Tibial artery (tissue), 4 donors: ENCODE data around the gene PIK3R2.

Experiments used
- DNase-seq, 2 donors: peaks; one replicate each; pipeline ENCODE4 v3.0.0-alpha.2; 2019
- H3K27ac ChIP-seq, 2 donors: fragments of 200-600 bp; sonication (generic) in 1 of 2; 1 replicate in 1 of 2; 2 replicates in 1 of 2; pipeline ENCODE4 v1.5.1; 2018 to 2019; ENCODE audit warnings: mild to moderate bottlenecking in 1 of 2
- H3K27me3 ChIP-seq, 2 donors: fragments of 200-600 bp; sonication (generic) in 1 of 2; one replicate each; pipeline versions ENCODE4 v1.5.1 to v1.6.0; 2016 to 2019
- H3K36me3 ChIP-seq, 3 donors: fragments of 200-600 bp; sonication (generic) in 2 of 3; one replicate each; pipeline ENCODE4 v1.5.1; 2016 to 2019; ENCODE audit warnings: mild to moderate bottlenecking in 2 of 3
- H3K4me1 ChIP-seq, 4 donors: fragments of 200-600 bp; sonication (generic) in 2 of 4; 1 replicate in 3 of 4; 2 replicates in 1 of 4; pipeline ENCODE4 v1.5.1; 2016 to 2019
- H3K4me3 ChIP-seq, 2 donors: fragments of 200-600 bp; sonication (generic) in 1 of 2; 1 replicate in 1 of 2; 2 replicates in 1 of 2; pipeline ENCODE4 v1.5.1; 2018 to 2019; ENCODE audit warnings: mild to moderate bottlenecking in 2 of 2
- H3K9me3 ChIP-seq, 3 donors: fragments of 200-600 bp; sonication (generic) in 1 of 3; one replicate each; pipeline ENCODE4 v1.5.1; 2016 to 2019
- intact Hi-C: fragments of 100-400 bp; cut with DNase I; formaldehyde crosslinking; loops from one replicate; pipeline ENCODE4 v1.15.0; 2023; ENCODE audit warnings: low total_unique reads
- TF ChIP-seq, protein P1 (sequence below), 2 experiments: fragments of 200-600 bp in 1 of 2; fragments of 450-650 bp in 1 of 2; IDR thresholded peaks; one replicate each; pipeline ENCODE4 v1.5.1; 2017 to 2019; ENCODE audit warnings: antibody characterized with exemption in 2 of 2, mild to moderate bottlenecking in 1 of 2, moderate library complexity in 1 of 2

Gene PIK3R2

DNA sequence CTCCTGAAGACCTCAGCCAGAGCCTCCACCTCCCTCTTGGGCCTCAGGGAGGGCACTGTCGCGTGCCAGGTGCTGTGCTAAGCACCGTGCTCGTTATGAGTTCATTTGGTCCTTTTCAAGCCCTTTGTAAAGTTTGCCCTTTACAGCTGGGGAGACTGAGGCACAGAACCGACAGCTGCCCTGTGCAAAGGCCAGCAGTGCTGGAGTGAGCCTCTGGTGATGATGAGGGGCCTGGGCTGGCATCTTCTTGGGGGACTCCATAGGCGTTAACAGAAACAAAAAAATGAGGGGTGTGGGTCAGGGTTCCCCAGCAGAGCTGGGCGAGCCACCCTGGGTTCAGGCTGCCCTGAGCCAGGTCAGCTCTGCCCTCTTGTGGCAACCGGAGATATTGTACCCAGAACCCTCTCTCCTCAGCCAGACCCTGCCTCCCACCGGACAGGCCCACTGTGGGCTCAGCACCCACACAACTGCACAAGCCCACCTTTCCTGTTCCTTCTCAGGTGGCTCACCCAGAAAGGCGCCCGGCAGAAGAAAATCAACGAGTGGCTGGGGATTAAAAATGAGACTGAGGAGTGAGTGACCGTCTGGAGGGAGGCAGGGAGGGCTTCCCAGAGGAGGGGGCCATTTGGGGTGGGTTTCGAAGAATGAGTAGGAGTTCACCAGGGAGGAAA, 15.1 kb downstream of the PIK3R2 start:
- Histone ChIP-seq H3K4me3 (no peak overlapping the region), H3K27ac (no peak overlapping the region), H3K27me3 (no peaks in the 10 kb centered on the region), H3K4me1 (peaks cover 0 to 2% (median 1%) of the 10 kb centered on the region in 4 donors), H3K36me3 (peaks cover 26 to 66% (median 55%) of the 10 kb centered on the region in 3 donors), H3K9me3 (no peaks in the 10 kb centered on the region)
- TF ChIP-seq, protein P1, sequence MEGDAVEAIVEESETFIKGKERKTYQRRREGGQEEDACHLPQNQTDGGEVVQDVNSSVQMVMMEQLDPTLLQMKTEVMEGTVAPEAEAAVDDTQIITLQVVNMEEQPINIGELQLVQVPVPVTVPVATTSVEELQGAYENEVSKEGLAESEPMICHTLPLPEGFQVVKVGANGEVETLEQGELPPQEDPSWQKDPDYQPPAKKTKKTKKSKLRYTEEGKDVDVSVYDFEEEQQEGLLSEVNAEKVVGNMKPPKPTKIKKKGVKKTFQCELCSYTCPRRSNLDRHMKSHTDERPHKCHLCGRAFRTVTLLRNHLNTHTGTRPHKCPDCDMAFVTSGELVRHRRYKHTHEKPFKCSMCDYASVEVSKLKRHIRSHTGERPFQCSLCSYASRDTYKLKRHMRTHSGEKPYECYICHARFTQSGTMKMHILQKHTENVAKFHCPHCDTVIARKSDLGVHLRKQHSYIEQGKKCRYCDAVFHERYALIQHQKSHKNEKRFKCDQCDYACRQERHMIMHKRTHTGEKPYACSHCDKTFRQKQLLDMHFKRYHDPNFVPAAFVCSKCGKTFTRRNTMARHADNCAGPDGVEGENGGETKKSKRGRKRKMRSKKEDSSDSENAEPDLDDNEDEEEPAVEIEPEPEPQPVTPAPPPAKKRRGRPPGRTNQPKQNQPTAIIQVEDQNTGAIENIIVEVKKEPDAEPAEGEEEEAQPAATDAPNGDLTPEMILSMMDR (IDR thresholded peaks at IDR 0.05) = peak; percentile 68 to 73
- intact Hi-C loops = no loop called here
- DNase-seq = no peak

DNA sequence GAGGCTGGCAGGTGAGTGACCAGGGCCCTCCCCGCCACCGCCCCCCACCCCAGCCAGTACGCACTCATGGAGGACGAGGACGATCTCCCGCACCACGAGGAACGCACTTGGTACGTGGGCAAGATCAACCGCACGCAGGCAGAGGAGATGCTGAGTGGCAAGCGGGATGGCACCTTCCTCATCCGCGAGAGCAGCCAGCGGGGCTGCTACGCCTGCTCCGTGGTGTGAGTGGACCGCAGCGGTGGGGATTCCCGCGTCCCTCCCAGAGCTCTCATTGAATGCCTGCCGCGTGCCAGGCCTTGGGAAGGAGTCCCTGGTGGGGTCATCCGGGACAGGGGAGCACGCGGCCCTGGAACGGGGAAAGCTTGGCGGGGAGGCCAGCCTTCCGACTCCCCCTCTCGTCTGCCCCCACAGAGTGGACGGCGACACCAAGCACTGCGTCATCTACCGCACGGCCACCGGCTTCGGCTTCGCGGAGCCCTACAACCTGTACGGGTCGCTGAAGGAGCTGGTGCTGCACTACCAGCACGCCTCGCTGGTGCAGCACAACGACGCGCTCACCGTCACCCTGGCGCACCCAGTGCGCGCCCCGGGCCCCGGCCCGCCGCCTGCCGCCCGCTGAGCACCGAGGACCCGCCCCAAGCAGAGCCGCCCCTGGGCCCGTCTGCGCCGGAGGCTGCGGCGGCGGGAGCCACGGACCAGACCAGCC, 15.9 kb downstream of the PIK3R2 start:
- Histone ChIP-seq H3K27me3 (no peaks in the 10 kb centered on the region), H3K4me1 (peaks cover 0 to 8% (median 6%) of the 10 kb centered on the region in 4 donors), H3K4me3 (no peak overlapping the region), H3K9me3 (no peaks in the 10 kb centered on the region), H3K27ac (no peak overlapping the region), H3K36me3 (peaks cover 19 to 59% (median 48%) of the 10 kb centered on the region in 3 donors)
- no peak for DNase-seq
- TF ChIP-seq, protein P1 (IDR thresholded peaks at IDR 0.05) = no peak
- intact Hi-C loops = no loop called here

DNA sequence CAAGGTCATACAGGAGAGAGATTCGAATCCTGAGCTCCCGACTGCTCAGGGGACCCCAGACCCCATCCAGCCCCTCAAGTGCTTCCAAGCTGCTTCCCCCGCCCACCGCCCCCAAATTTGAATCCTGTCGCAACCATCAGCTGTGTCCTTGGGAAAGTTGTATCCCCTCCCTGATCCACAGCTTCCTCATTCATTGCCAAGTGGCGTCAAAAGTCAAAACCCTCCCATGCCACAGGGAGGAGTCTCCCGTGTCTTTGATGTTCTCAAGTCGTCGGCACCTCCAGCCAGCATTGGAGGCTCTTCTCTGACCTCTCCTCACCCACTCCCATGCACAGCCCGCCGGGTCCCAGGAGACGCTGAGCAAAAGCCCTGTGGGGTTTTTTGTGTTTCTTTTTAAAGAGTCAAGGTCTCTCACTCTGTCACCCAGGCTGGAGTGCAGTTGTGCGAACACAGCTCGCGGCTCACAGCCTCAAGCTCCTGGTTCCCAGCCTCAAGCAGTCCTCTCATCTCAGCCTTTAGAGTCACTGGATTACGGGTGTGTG, 17.8 kb downstream of the PIK3R2 start:
- Histone ChIP-seq H3K4me1 (peaks cover 0 to 17% (median 11%) of the 10 kb centered on the region in 4 donors), H3K9me3 (no peaks in the 10 kb centered on the region), H3K27me3 (no peaks in the 10 kb centered on the region), H3K36me3 (peaks cover 17 to 42% (median 36%) of the 10 kb centered on the region in 3 donors), H3K27ac (no peak overlapping the region), H3K4me3 (no peak overlapping the region)
- intact Hi-C loops = no loop called here
- TF ChIP-seq, protein P1 (IDR thresholded peaks at IDR 0.05) = no peak
- DNase-seq = peak; percentile 64 to 76

DNA sequence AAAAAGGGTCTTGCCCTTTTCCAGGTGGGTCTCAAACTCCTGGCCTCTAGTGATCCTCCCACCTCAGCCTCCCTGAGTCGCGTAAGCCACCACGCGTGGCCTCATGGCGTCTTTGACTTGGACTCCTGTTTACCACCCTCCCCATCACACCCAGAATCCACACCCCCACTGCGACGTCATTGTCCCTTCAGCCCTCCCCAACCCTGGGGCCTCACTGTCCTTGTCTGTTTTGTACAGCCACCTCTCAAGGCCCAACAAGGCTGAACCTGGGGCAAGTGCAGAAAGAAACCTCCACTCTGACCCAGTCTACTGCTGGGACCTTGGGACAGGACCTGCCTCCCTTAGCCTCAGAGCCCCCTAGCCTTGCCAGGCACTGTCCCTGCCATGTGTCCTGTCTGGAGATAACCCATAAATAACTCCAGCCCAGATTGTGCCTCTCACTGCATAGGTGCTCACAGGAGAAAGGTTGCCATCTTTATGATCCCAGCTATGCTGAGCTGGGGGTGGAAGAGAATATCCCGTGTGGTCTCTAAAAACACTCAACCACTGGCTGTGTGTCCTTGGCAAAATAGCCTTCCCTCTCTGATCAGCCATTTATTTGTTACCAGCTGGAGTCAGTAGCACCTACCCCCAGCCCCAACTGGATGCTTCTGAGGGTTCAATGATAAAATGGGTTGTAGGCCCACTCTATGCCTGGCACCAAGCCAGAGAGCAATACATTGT, 18.8 kb downstream of the PIK3R2 start:
- Histone ChIP-seq H3K27ac (no peak overlapping the region), H3K9me3 (no peaks in the 10 kb centered on the region), H3K36me3 (peaks cover 8 to 32% (median 26%) of the 10 kb centered on the region in 3 donors), H3K27me3 (no peaks in the 10 kb centered on the region), H3K4me1 (peaks cover 0 to 17% (median 11%) of the 10 kb centered on the region in 4 donors), H3K4me3 (no peak overlapping the region)
- TF ChIP-seq, protein P1 (IDR thresholded peaks at IDR 0.05) = no peak
- intact Hi-C loops = no loop called here
- no peak for DNase-seq

DNA sequence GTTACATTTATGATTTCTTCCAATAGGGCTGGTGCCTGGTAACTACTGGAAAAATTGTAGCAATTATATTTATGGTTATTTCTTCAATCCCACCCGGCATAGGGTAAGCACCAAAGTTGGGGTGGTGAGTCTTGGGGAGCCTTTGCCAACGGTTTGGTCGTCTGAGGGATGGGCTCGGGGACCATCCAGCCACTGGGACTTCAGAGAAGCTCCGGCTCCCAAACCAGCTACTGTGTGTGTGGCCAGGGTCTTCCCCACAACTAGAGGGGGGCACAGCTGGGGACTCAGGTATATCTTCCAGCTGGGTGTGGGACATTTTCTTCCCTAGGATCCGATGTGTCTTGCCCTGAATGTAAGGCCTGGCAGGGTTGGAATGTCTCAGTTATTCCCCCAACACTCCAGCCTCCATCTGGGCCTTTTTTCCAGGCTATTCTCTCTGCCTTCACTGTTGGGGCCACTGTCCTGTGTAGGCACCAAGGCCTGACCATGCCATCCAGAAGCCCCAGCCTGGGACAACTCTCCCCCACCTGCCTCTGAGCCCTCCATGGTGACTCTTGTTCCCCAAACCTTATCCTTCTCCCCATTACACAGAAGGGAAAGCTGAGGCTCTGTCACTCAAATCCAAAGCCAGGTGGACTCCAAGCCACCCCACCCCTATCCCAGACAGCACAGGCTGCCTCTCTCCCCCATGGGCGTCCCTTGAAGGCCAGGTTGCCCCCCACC, 19.5 kb downstream of the PIK3R2 start:
- Histone ChIP-seq H3K4me1 (peaks cover 0 to 17% (median 11%) of the 10 kb centered on the region in 4 donors), H3K36me3 (peaks cover 2 to 25% (median 19%) of the 10 kb centered on the region in 3 donors), H3K9me3 (no peaks in the 10 kb centered on the region), H3K27me3 (peaks cover 0 to under 1% of the 10 kb centered on the region in 2 donors), H3K4me3 (no peak overlapping the region), H3K27ac (peak overlapping the region; percentile 4 to 49)
- no peak for DNase-seq
- intact Hi-C loops = no loop called here
- TF ChIP-seq, protein P1 (IDR thresholded peaks at IDR 0.05) = no peak
